GM21786 (cell line): ENCODE data around the gene ICA1L.

Experiments used
- ATAC-seq: cut with Tn5 transposase; IDR thresholded peaks from one replicate; pipeline ENCODE4 v1.9.1; 2021; ENCODE audit not compliant: unreplicated experiment

The ICA1L gene

GRCh38 chr2:202782940-202783558 is 88.5 kb downstream of the ICA1L start:
- ATAC-seq: no peak

- peak; percentile 95 for ATAC-seq
Observed at GRCh38 chr2:202780514-202781021, 91.0 kb downstream of the ICA1L start.

GRCh38 chr2:202778217-202778616 is 93.3 kb downstream of the ICA1L start:
- ATAC-seq: no peak

- ATAC-seq: no peak
Observed at GRCh38 chr2:202774104-202774503, 97.5 kb downstream of the ICA1L start.

GRCh38 chr2:202773301-202773973 is 98.1 kb downstream of the ICA1L start:
- ATAC-seq: no peak

- ATAC-seq: no peak
Observed at GRCh38 chr2:202771741-202772460, 99.7 kb downstream of the ICA1L start.

GRCh38 chr2:202771336-202771735 is 100.2 kb downstream of the ICA1L start:
- ATAC-seq: no peak

GRCh38 chr2:202769201-202769600 is 102.4 kb downstream of the ICA1L start:
- ATAC-seq: no peak

- no peak for ATAC-seq
Observed at GRCh38 chr2:202768273-202768672, 103.3 kb downstream of the ICA1L start.

GRCh38 chr2:202765436-202765835 is 106.1 kb downstream of the ICA1L start:
- no peak for ATAC-seq

- no peak for ATAC-seq
Observed at GRCh38 chr2:202764991-202765390, 106.6 kb downstream of the ICA1L start.

GRCh38 chr2:202763916-202764315 is 107.7 kb downstream of the ICA1L start:
- ATAC-seq: no peak

GRCh38 chr2:202762556-202762955 is 109.0 kb downstream of the ICA1L start:
- ATAC-seq: no peak

GRCh38 chr2:202760848-202761247 is 110.7 kb downstream of the ICA1L start:
- no peak for ATAC-seq

GRCh38 chr2:202758604-202759003 is 113.0 kb downstream of the ICA1L start:
- no peak for ATAC-seq

GRCh38 chr2:202758128-202758527 is 113.4 kb downstream of the ICA1L start:
- ATAC-seq: no peak

GRCh38 chr2:202757339-202757738 is 114.2 kb downstream of the ICA1L start:
- ATAC-seq: no peak

- ATAC-seq: no peak
Observed at GRCh38 chr2:202756598-202756997, 115.0 kb downstream of the ICA1L start.

GRCh38 chr2:202754936-202755335 is 116.6 kb downstream of the ICA1L start:
- ATAC-seq: no peak

GRCh38 chr2:202752071-202752470 is 119.5 kb downstream of the ICA1L start:
- ATAC-seq: no peak

- peak; percentile 38 for ATAC-seq
Observed at GRCh38 chr2:202750763-202751427, 120.7 kb downstream of the ICA1L start.
